EL (cell line): ENCODE measurements around the gene DEK.

Source experiments
- DNase-seq: peaks from one replicate; pipeline ENCODE4 v3.0.0-alpha.2; 2016

Gene DEK

DNA sequence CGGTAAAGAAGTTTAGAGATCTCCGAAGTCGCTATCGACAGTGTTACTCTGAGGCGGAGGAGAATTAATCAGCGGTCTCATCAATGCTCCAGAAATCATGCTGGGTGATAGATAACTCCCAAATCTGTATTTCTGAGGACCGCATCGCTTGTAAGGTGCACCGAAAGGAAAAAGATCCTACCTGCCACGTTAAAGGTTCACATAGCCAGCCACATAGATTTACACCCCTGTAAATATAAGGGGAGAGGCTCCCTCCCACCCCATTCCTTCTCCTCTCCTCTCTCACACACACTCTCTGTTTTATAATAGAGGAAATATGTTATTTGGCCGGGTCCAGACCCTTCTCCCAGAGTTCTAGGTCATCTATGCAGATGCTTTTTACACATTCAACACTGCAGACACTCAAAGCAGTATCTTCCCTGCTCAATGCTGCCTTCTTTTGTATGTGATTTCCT lies 620 bp upstream of the DEK start:
- DNase-seq: peak; percentile 15

DNA sequence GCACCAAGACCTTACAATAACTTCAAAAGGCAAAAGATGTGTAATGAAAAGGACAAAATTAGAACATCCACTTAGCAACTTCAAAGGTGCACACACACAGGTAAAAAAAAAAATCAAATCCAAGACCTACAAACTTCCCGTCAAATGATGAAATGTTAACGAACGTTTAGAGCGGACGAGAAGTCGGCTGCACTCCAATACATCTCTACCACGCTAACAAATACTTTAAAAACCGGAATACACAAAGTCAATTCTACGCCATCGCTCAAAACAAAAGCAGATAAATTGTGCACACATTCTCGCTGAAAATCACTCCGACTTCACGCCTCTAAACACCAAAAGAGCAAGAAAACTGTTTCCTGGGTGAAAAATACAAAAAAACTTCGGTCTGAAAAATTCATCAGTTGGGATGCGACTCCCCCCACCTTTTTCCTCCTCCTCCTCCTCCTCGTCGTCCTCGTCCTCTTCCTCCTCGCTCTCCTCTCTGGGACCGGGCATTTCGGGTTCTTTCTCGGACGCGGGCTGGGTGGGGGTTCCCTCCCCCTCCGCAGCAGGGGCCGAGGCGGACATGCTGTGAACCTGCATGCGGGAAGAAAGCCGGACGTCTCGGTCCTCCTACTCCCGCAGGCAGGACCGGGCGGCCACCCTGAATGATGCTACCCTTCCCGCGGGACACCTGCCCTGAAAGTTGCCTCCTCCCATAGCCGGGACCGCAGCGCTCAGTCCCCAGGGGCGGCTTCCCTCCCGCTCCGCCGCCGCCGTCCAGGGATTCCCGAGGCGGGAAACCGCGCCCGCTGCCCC lies 712 bp downstream of the DEK start:
- no peak for DNase-seq

DNA sequence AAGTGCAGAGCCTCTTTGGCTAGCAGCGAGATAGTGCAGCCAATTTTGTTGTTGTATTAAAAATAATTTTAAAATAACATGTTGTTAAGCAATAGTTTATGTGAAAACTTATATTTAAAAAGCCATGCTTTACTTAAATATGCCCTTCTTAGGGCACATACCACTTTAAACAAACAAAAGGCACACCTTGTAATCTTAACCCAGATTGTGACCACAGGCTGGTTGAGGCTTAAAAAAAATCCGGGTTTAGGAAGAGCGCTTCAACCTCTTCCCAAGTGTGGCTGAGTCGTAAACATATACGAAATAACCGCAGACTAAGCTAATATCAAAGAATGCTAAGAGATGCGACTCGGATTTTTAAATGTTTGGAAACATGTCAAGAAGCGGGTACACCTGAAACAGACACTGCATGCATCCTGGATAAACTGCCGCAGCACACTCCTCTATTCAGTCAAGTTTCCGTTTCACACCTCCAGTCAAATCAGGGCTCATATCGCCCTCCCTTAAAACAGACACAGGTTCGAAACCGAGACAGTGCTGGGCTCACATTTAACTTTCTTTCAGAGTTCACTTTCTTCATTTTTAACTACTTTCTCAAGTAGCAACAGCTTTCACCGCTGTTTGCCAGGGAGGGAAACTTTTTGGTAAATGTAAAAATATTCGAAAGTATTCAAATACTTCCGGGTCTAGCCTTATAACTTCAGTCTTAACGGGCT lies 1.5 kb downstream of the DEK start:
- peak; percentile 31 for DNase-seq

DNA sequence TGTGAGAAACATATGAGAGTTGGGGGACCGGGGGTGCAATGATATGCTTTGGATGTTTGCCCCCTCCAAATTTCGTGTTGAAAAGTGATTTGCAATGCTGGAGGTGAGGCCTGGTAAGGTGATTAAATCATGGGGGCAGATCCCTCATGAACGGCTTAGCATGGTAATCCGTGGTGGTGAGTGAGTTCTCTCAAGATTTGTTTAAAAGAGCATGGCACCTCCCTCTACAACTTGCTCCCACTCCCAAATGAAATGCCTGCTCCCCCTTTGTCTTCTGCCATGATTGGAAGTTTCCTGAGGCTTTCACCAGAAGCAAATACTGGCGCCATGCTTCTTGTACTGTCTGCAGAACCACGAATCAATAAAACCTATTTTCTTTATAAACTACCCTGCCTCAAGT lies 2.5 kb downstream of the DEK start:
- DNase-seq: no peak

DNA sequence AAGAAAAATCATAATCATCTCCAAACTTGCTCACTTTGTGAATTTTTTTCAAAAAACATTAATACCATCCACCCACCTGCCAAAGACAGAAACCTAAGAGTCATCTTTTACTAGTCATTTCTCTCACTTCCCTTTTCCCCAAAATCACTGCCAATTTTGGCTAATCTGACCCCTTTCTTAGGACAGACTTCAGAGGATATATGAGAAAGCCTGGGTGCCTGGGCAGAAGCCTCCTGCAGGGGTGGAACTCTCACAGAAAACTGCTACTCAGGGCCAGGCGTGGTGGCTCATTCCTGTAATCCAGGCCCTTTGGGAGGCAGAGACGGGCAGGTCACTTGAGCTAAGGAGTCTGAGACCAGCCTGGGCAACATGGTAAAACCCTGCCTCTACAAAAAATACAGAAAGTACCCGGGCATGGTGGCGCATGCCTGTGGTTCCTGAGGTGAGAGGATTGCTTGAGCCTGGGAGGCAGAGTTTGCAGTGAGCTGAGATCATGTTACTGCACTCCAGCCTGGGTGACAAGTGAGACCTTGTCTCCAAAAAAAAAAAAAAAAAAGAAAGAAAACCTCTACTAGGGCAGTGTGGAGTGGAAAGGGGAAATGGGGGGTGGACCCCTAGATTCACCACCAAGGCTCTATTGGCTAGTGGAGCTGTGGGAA lies 3.8 kb downstream of the DEK start:
- peak; percentile 71 for DNase-seq

DNA sequence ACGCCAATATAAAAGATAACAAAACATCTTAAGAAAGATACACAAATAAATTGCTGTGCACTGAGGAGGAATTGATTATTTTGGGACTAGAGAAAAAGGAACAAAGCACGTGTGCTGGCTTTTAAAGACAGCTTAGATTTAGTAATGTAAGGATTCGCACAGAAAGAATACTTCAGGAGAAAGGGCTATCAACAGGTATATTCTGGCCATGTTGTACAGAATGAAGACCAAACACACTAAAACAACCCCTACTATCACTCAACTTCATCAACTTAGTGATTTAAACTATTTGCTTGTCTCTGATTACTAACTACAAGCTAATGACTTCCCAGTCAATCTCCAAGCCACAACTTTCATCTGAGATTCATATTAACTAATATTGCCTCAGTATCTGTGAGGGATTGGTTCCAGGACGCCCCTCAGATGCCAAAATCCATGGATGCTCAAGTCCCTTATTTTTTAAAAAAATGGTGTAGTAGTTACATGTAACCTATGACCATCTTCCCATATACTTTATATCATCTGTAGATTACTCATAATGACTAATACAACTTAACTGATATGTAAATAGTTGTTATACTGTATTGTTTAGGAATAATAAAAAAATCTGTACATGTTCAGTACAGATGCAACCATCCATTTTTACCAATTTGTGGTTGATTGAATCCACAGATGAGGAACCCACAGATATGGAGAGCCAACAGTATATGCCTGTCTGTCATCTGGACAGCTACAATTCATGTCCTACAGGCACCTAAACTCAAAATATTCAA lies 4.5 kb downstream of the DEK start:
- DNase-seq: peak; percentile 32

DNA sequence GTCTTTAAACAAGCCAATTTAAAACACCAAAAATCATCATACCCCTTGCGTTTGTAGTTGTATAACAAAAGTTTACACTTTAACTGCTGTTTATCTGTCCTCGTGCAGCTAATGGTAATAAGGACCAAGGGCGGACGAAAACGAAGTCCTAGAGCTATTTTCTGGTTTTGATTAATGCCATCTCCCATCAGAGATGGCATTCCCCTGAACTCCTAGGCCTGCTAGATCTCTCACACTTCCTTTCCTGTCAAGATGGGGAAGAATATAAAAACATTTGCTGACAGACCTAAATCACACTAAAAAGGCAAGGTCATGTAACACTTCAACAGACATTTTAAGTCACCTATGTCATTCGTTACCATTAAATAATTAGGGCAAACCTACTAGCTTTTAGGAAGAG lies 9.5 kb downstream of the DEK start:
- no peak for DNase-seq

DNA sequence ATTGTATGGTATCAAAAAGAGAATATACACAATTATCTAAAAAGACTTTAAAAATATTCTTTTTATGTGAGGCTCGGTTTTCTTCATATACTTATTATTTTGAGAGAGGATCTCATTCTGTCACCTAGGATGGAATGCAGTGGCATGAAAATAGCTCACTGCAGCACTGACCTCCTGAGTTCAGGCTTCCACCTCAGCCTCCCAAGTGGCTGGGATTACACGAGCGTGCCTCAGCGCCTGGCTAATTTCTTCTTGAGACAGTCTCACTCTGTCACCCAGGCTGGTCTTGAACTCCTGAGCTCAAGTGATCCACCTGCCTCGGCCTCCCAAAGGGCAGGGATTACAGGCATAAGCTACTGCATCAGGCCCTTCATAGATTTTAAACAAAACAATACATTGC lies 10.7 kb downstream of the DEK start:
- DNase-seq: no peak

DNA sequence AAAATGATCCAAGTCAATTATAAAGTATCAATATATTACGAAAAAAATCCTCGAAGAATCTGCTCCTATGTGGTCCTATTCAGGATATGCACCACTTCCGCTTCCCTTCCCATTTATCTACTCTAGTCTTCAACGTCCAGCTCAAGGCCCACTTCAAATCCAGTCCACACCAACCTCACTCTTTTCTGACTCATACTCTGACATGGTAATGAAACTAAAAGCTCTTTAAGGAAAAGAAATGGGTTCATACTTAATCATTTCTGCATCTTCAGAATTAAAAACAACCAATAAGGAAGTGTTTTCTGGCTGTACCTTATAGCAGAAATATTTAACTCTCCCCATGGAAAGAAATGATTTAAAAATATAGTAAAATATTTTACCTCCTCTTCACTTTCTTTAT lies 15.1 kb downstream of the DEK start:
- DNase-seq: no peak

DNA sequence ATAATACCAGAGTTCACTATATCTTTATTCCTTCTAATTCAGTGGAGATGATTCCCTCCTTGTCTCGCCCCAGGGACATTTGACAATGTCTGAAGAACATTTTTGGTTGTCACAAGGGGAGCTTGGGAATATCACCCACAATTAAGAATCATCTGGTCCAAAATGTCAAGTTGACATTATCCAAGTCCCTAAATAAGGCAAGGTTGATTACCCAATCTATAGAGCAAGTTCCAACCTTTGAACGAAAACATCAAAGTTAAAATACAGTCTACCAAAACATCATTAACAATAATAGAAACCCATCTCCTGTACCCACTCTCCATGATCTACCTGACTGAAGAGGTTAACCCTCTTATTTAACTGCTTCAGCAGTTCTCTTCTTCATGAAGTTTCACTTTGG lies 15.6 kb downstream of the DEK start:
- no peak for DNase-seq

DNA sequence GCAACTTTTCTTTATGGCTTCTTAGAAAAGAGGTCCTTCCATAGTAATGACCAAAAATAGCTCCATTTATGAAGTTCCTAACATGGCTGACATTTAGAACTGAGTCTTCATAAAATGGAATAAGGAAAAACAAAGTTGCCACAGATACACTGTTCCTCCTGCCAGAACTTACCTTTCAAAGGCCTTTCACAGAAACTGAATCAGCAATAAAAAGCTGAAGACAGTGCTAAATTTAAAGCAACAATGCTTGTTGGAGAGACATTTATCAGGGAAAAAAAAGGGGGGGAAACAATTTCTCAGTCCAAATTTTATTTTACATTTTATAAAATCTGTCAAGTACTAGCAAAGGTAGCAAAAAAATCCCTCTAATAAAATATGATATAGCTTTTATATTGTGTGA lies 17.3 kb downstream of the DEK start:
- DNase-seq: no peak

DNA sequence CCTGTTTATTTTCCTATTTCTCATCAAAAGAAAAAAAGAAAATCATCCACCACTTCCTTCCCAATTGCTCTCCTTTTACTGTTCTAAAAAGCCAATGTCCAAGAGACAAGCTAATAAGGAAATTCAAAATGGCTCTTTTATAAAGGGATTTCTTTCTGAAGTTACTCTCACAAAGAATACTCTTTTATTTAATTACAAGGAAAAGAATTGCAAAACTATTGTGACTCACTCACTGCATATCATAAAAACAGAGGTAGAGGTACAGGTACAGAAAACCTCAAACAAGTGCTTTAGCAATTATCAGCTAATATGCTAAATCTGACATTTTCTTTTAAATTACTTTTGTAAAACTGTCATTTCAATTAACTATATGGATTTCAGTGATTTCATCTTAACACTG lies 18.1 kb downstream of the DEK start:
- DNase-seq: no peak

DNA sequence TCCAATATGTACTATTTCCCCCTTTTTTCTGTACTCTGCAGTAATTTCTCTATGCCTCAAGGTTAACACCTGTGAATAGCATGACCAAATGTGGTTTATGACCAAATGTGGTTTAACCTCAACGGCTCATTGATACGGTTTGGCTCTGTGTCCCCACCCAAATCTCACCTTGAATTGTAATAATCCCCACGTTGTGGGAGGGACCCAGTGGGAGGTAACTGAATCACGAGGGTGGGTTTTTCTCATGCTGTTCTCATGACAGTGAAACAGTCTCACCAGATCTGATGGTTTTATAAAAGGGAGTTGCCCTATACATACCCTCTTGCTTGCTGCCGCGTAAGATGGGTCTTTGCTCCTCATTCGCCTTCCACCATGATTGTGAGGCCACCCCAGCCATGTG lies 18.7 kb downstream of the DEK start:
- DNase-seq: no peak

DNA sequence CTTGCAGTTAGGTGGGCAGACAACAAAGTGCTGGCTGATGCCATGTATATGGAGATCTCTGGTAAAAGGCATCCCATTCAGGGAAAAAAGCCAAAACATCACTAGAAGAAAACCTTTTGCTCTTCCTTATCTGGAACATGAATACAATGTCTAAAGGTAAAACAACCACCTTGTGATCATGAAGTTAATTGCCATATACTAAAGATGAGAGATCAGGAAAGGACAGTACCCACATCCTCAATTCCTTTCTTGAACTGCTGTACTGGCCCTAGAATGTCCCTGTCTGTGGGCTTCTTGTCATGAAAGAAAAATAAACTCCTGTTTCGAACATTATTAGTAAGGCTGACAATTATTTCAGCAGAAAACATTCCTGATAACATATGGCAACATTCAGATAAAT lies 19.3 kb downstream of the DEK start:
- no peak for DNase-seq

DNA sequence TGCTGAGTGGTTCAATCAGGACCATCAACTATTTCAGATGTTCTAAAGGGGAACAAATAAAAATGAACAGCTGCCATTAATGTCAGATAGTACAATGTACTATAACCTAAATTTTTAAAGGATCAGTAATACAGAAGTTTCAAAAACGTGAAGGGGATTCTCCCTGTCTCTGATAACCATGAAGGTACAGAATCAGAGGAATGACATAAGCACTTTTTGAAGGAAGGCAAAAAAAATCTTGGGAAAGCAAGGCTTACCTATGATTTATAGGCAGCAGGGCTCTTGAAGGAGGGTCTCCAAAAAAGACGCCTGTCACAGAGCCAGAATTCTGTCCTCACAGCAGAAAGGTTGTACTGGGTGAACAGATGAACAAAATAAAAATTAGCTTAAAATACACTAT lies 20.1 kb downstream of the DEK start:
- DNase-seq: no peak

DNA sequence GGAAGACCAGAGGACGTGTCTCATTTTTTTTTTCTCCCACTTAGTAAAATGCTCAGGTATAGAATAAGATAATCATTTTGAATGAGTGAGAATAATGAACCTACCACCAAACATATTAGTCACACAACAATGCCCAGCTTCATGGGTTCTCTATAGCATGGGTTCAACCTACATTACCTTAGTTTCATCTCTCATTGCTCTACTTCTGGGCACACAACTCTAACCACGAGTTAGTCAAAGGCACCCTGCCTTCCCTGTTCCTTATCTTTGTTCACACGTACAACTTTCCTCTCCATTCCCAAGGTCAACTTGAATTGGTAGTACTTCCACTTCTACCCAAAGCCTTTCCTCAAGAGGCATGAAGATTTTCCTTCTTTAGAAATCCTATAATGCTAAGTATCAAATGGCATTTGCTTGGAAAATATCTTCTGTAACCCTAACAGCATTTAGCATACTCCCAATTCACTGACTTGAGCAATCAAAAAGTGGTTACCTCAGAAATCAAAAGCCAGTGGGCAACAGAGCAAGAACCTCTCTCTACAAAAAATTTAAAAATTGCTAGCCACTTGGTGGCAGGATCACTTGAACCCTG lies 20.9 kb downstream of the DEK start:
- DNase-seq: no peak

DNA sequence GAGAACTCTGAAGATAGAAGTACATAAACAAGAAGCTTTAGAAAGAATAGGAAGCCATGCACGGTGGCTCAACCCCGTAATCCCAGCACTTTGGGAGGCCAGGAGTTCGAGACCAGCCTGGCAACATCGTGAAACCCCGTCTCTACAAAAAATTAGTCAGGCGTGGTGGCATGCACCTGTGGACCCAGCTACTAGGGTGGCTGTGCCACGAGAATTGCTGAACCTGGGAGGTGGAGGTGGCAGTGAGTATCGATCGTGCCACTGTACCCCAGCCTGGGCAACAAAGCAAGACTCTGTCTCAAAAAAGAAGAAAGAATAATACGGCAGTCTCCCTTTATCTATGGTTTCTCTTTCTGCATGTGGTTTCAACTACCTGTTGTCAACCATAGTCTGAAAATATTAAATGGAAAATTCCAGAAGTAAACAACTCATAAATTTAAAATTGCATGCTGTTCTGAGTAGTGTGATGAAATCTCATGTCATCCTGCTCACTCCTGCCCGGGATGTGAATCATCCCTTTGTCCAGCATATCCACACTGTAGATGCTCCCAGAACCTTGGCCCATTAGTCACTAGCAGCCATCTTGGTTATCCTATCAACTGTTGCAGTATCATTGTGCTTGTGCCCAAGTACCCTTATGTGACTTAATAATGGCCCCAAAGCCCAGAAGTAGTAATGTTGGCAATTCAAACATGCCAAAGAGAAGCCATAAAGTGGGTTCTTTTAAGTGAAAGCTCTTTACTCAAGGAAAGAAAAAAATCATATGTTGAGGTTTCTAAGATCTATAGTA lies 22.1 kb downstream of the DEK start:
- peak; percentile 93 for DNase-seq

DNA sequence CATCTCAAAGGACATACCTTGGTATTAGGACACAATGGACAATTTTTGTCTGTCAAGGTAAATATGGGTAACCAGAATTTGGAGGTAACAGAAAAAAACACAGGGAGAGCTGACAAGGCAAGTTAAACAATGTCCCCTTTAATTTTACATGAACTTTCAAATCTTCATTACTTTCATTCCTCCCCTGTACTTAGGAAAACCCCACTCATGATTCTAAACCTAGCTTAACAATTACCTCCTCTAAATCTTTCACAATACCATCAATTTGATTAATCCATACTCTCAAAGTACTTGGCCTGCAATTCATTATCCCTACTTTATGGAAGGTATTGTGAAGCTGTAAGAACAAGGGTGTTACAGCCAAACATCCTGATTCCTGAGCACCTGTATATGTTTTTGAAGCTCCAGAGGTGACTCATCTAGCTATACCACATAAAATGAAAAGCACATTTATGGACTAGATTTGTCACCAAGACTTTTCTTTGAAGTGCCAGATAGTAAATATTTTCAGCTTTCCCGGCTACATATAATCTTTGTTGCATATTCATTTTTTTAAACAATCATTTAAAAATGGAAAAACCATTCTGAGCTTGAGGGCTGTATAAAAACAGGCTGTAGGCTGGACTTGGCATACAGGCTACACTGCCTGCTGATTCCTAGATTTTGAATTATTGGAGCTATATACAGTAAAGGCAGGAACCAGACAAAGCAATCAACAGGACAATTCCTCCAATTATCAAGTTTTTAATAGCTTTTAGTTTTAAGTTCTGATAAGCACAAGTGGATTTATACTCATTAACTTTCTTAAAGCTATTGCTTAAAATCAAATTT lies 22.9 kb downstream of the DEK start:
- no peak for DNase-seq

DNA sequence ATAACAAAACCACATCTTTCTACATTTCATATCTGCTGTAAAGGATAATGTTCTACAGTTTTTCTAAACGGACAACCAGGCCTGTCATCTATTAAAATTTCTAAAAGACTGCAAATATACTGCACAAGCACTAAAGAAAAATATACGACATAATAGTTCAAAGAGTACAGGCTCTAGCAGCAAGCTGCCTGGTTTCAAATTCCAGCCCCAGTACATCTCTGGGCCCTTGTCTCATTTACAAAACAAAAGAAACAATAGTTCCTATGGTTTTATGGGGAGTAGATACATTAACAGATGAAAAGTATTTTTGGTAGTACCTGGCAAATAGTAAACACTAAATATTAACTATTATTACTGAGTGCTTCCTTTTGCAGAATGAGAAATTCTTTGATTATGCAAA lies 24.1 kb downstream of the DEK start:
- no peak for DNase-seq

DNA sequence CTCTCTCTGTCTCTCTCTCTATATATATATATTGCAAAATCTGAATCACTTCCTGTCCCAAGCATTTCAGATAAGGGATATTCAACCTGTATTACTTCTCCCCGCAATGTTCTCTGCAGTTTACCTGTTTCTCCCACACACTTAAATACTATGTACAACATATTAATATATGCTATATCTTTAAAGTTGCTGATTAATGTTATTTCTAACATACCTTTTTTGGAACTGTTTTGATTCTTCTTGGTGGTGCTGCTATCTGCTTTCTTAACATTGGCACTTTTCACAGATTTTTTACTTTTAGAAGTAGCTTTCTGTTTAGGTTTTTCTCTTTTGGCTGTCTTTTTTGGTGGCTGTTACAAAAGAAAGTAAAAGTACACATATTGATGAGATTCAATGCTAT lies 27.2 kb downstream of the DEK start:
- DNase-seq: no peak

DNA sequence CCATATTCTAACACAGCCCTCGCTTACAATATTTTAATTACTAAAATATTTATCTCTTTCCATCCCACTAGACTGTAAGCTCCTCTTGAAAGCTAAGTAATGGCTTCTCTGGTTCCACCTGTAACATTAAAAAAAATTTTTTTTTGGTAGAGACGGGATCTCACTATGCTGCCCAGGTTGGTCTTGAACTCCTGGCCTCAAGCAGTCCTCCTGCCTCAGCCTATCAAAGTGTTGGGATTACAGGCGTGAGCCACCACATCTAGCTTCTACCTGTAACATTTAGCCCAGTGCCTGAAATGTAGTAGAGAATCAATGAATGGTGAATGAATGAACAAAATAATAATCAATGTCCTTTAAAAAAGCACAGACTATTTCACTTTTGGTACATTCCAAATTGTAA lies 28.8 kb downstream of the DEK start:
- no peak for DNase-seq
